Hepatocyte (in vitro differentiated cells): ENCODE measurements around the gene GHR.

Experiments used
- EZH2phosphoT487 ChIP-seq: fragments of 200-600 bp; sonication (generic); IDR thresholded peaks from one replicate; pipeline ENCODE4 v1.6.1; 2018; ENCODE audit warnings: antibody characterized with exemption, mild to moderate bottlenecking, low read depth, moderate library complexity; ENCODE audit not compliant: unreplicated experiment, severe bottlenecking
- TF ChIP-seq, protein P1 (sequence below): fragments of 200-600 bp; sonication (generic); IDR thresholded peaks from 2 replicates; pipeline ENCODE4 v1.5.1; 2016; ENCODE audit warnings: antibody characterized with exemption, mild to moderate bottlenecking; ENCODE audit not compliant: poor library complexity

DNA sequence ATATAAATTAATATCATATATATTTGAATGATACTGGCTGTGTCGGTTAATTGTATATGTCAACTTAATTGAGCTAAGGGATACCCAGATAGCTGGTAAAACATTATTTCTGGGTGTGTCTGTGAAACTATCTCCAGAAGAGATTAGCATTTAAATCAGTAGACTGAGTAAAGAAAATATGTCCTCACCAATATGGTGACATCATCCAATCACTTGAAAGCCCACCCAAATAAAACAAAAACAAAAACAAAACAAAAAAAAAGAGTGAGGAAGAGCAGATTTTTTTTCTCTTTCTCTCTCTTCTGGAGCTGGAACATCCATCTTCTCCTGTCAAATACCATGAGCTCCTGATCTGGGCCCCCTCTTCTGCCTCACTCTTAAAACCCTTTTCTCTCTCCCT lies 317.7 kb downstream of the GHR start:
- TF ChIP-seq, protein P1, sequence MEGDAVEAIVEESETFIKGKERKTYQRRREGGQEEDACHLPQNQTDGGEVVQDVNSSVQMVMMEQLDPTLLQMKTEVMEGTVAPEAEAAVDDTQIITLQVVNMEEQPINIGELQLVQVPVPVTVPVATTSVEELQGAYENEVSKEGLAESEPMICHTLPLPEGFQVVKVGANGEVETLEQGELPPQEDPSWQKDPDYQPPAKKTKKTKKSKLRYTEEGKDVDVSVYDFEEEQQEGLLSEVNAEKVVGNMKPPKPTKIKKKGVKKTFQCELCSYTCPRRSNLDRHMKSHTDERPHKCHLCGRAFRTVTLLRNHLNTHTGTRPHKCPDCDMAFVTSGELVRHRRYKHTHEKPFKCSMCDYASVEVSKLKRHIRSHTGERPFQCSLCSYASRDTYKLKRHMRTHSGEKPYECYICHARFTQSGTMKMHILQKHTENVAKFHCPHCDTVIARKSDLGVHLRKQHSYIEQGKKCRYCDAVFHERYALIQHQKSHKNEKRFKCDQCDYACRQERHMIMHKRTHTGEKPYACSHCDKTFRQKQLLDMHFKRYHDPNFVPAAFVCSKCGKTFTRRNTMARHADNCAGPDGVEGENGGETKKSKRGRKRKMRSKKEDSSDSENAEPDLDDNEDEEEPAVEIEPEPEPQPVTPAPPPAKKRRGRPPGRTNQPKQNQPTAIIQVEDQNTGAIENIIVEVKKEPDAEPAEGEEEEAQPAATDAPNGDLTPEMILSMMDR, result no peak
- TF ChIP-seq EZH2phosphoT487, result no peak
